ENCODE data around the gene PEX13.
"Not testable (repeated sequence)": the region's sequence is repeated elsewhere in the genome, so short reads cannot be mapped to it uniquely, and the experiment has no call there.

Gene PEX13

DNA sequence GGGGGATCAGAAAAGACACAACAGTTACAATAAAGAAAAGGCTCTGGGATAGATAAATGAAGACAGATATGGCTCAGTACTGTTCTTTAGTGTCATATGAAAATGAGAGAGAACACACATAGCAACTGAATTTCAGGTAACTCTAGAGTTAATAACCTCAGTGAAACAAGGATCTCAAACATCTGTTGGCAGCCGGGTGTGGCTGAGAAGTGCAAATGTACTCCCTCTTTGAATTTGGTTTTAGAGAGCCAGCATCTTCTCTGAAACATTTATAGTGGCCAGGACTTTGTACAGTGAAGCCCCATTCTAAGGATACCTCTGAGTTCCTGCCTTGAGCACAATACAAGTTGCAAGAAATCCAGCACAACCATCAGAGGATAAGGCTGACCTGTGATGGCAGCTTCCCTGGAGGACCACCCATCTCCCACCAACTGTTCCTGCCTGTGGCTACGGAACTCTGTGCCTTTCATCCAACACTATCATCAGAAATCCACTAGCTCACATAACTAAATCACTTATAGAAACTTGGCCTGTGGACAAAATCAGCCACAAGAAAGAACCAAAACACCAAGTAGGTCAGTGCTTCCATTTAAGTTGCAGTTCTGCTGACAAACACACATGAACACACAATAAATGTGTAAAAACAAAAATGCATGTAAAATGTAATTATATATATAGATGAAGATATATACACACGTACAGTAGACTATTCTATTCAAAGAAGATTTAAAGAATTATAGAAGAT lies 37.3 kb upstream of the PEX13 start:
- H3K36me3 ChIP-seq (ENCODE audit: insufficient read depth, low read length), result no peaks in the 10 kb centered on the region
- no peak overlapping the region for H3K4me3 ChIP-seq
- no peak for TF ChIP-seq FOXP2 (optimal IDR thresholded peaks at IDR 0.05; ENCODE audit: control extremely low read depth, extremely low read length, insufficient read depth)
- no peak for TF ChIP-seq EZH2 (IDR thresholded peaks at IDR 0.05)
- TF ChIP-seq POLR2AphosphoS5 (IDR thresholded peaks at IDR 0.05; ENCODE audit: borderline replicate concordance, low read depth, low read length), result no peak
- H3K9me3 ChIP-seq (ENCODE audit: low read depth, low read length), result no peaks in the 10 kb centered on the region
- H3K9ac ChIP-seq (ENCODE audit: insufficient read length), result no peak overlapping the region
- no peak overlapping the region for H3K27ac ChIP-seq
- DNase-seq (ENCODE audit: low read depth, low spot score), result no peak

DNA sequence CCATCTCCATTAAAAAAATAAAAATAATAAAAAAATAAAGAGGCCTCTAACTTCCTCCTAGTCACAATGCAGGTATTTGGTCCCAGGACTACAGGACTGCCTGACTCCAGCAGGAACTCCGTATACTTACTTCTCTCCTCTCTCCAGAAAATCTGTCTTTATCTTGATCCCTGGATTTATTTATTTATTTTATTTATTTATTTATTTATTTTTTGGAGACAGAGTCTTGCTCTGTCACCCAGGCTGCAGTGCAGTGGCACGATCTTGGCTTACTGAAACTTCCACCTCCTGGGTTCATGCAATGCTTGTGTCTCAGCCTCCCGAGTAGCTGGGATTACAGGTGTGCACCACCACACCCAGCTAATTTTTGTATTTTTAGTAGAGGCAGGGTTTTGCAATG lies 35.5 kb upstream of the PEX13 start:
- DNase-seq (ENCODE audit: low read depth, low spot score); H3K9ac ChIP-seq (ENCODE audit: insufficient read length); H3K4me3 ChIP-seq; H3K27ac ChIP-seq; H3K9me3 ChIP-seq (ENCODE audit: low read depth, low read length); H3K36me3 ChIP-seq (ENCODE audit: insufficient read depth, low read length): not testable (repeated sequence)

DNA sequence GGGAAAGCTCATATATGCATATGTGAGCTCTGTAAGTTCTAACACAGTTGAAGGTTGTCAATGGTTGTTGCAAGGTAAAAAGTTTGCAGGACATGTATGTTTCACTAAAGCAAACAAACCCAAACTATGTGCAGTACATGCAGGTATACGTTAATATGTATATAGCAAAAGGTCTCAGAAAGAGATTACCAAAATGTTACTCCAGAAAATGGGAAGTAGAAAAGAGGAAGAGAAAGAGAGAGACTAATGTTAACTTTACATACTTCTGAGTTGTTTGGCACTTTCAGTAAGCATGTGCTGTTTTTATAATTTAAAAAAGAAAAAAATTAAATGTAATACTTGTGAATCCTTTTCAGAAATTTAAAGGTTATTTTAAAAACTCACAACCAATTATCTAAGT lies 32.8 kb upstream of the PEX13 start:
- H3K9ac ChIP-seq (ENCODE audit: insufficient read length), result no peak overlapping the region
- no peak overlapping the region for H3K27ac ChIP-seq
- TF ChIP-seq EZH2 (IDR thresholded peaks at IDR 0.05), result no peak
- TF ChIP-seq FOXP2 (optimal IDR thresholded peaks at IDR 0.05; ENCODE audit: control extremely low read depth, extremely low read length, insufficient read depth), result no peak
- TF ChIP-seq POLR2AphosphoS5 (IDR thresholded peaks at IDR 0.05; ENCODE audit: borderline replicate concordance, low read depth, low read length), result no peak
- DNase-seq (ENCODE audit: low read depth, low spot score), result no peak
- H3K9me3 ChIP-seq (ENCODE audit: low read depth, low read length), result no peaks in the 10 kb centered on the region
- H3K36me3 ChIP-seq (ENCODE audit: insufficient read depth, low read length), result no peaks in the 10 kb centered on the region
- H3K4me3 ChIP-seq, result no peak overlapping the region

DNA sequence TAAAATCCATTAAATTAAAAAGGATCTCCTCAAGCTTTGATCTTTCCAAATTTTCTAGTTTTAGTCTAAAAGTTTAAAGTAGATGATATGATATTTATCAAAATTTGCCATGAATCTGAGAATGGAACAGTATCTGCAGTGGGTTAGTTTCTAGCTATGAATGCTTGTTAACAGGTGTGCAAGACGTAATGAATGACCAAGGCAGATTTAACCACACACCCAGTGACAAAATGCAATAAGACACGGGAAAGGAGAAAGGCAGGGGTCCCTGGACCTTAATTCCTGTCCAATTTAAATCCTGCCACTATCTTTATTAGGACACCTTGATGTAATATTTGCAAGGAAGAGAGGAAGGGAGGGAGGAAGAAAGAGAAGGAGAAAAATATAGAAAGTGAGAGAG lies 30.5 kb upstream of the PEX13 start:
- TF ChIP-seq POLR2AphosphoS5 (IDR thresholded peaks at IDR 0.05; ENCODE audit: borderline replicate concordance, low read depth, low read length) (no peak), FOXP2 (optimal IDR thresholded peaks at IDR 0.05; ENCODE audit: control extremely low read depth, extremely low read length, insufficient read depth) (no peak), EZH2 (IDR thresholded peaks at IDR 0.05) (no peak)
- Histone ChIP-seq H3K36me3 (ENCODE audit: insufficient read depth, low read length) (no peaks in the 10 kb centered on the region), H3K4me3 (no peak overlapping the region), H3K27ac (no peak overlapping the region), H3K9ac (ENCODE audit: insufficient read length) (no peak overlapping the region), H3K9me3 (ENCODE audit: low read depth, low read length) (no peaks in the 10 kb centered on the region)
- DNase-seq (ENCODE audit: low read depth, low spot score), result no peak

DNA sequence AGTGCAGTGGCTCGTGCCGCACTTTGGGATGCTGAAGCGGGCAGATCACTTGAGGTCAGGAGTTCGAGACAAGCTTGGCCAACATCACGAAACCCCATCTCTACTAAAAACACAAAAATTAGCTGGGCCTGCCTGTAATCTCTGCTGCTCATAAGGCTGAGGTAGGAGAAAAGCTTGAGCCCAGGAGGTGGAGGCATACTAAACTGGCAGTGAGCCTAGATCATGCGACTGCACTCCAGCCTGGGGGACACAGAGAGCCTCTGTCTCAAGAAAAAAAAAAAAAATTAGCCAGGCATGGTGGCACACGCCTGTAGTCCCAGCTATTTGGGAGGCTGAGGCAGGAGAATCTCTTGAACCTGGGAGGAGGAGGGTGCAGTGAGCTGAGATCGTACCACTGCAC lies 29.9 kb upstream of the PEX13 start:
- H3K27ac ChIP-seq; H3K9me3 ChIP-seq (ENCODE audit: low read depth, low read length); H3K9ac ChIP-seq (ENCODE audit: insufficient read length); H3K36me3 ChIP-seq (ENCODE audit: insufficient read depth, low read length); H3K4me3 ChIP-seq; DNase-seq (ENCODE audit: low read depth, low spot score): not testable (repeated sequence)

DNA sequence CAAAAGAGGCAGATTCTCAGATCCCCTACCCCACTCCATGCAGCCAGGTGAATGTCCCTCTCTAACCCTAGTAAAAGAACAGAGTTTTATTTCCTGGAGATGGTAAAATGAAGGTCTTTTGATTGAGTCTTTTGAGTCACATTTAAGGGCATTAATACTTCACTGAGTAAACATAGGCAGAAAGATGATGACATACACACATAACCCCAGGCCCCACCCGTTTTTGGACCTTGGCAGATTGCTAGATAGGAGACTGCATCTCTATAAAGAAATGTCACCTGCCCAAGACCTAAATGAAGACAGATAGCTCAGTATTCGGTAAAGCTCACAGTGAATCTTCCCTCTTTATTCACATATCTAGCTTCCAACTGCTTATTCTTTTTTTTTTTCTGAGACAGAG lies 28.3 kb upstream of the PEX13 start:
- TF ChIP-seq POLR2AphosphoS5 (IDR thresholded peaks at IDR 0.05; ENCODE audit: borderline replicate concordance, low read depth, low read length), result no peak
- no peak for TF ChIP-seq FOXP2 (optimal IDR thresholded peaks at IDR 0.05; ENCODE audit: control extremely low read depth, extremely low read length, insufficient read depth)
- TF ChIP-seq EZH2 (IDR thresholded peaks at IDR 0.05), result no peak
- Histone ChIP-seq H3K27ac (no peak overlapping the region), H3K4me3 (no peak overlapping the region), H3K9me3 (ENCODE audit: low read depth, low read length) (no peaks in the 10 kb centered on the region), H3K36me3 (ENCODE audit: insufficient read depth, low read length) (no peaks in the 10 kb centered on the region), H3K9ac (ENCODE audit: insufficient read length) (no peak overlapping the region)
- DNase-seq (ENCODE audit: low read depth, low spot score), result no peak

DNA sequence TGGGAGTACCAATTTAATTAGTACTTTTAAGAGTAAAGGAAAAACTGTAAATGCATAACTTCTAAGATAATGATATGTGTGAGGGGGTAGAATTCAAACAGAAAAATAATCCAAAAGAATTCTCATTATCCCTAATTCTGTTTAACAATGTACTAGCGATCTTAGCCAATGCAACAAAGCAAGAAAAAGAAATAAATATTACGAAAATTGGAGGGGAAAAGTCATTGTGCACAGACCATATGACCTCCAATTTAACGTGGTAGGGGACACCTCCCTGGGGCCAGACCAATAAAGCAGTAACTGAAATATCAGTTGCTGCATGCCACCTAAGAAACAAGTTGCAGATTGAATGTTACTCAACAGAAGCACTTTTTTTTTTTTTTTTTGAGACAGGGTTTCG lies 25.9 kb upstream of the PEX13 start:
- Histone ChIP-seq H3K4me3 (no peak overlapping the region), H3K27ac (no peak overlapping the region)

DNA sequence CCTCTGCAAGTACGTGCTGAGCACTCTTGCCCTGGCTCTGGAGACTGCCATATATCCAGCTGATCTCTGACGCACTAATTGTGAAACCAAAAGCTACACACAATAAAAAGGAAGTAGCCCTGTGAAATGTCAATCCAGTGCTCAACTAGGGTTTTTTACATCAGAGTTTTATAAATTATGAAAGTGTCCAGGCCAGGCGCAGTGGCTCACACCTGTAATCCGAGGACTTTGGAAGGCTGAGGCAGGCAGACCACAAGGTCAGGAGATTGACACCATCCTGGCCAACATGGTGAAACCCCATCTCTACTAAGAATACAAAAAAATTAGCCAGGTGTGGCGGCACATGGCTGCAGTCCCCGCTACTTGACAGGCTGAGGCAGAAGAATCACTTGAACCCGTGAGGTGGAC lies 24.5 kb upstream of the PEX13 start:
- no peak overlapping the region for H3K9ac ChIP-seq (ENCODE audit: insufficient read length)

More for the DNA sequence above, 25.9 kb upstream of the PEX13 start:
- no peaks in the 10 kb centered on the region for H3K36me3 ChIP-seq (ENCODE audit: insufficient read depth, low read length)
- H3K9me3 ChIP-seq (ENCODE audit: low read depth, low read length), result no peaks in the 10 kb centered on the region
- TF ChIP-seq FOXP2 (optimal IDR thresholded peaks at IDR 0.05; ENCODE audit: control extremely low read depth, extremely low read length, insufficient read depth) (no peak), EZH2 (IDR thresholded peaks at IDR 0.05) (no peak), POLR2AphosphoS5 (IDR thresholded peaks at IDR 0.05; ENCODE audit: borderline replicate concordance, low read depth, low read length) (no peak)
- DNase-seq (ENCODE audit: low read depth, low spot score), result no peak
- H3K9ac ChIP-seq (ENCODE audit: insufficient read length), result no peak overlapping the region

DNA sequence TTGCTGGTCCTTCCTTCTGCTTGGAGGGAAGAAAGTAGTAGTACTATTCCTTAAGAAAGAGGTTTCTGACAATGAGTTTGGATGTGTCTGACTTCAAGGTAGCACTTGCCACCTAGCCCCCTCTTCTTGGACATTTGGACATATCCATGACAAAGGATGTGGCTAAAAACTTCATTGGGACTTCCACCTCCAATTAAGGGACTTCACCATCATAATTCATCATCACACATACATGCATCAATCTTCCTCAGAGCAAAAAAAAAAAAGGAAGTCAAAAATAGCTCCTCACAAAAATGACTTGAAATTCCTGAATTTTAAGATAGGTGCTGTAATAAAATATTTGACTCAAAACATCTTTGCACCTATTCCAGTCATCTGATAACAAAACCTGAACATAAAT lies 23.4 kb upstream of the PEX13 start:
- DNase-seq (ENCODE audit: low read depth, low spot score), result no peak
- no peak overlapping the region for H3K9ac ChIP-seq (ENCODE audit: insufficient read length)
- TF ChIP-seq EZH2 (IDR thresholded peaks at IDR 0.05), result no peak
- TF ChIP-seq FOXP2 (optimal IDR thresholded peaks at IDR 0.05; ENCODE audit: control extremely low read depth, extremely low read length, insufficient read depth), result no peak
- no peak for TF ChIP-seq POLR2AphosphoS5 (IDR thresholded peaks at IDR 0.05; ENCODE audit: borderline replicate concordance, low read depth, low read length)

More for the DNA sequence above, 24.5 kb upstream of the PEX13 start:
- no peak for DNase-seq (ENCODE audit: low read depth, low spot score)
- Histone ChIP-seq H3K36me3 (ENCODE audit: insufficient read depth, low read length) (no peaks in the 10 kb centered on the region), H3K9me3 (ENCODE audit: low read depth, low read length) (no peaks in the 10 kb centered on the region), H3K27ac (no peak overlapping the region), H3K4me3 (no peak overlapping the region)
- TF ChIP-seq EZH2 (IDR thresholded peaks at IDR 0.05) (no peak), FOXP2 (optimal IDR thresholded peaks at IDR 0.05; ENCODE audit: control extremely low read depth, extremely low read length, insufficient read depth) (no peak), POLR2AphosphoS5 (IDR thresholded peaks at IDR 0.05; ENCODE audit: borderline replicate concordance, low read depth, low read length) (no peak)

More for the DNA sequence above, 23.4 kb upstream of the PEX13 start:
- Histone ChIP-seq H3K4me3 (no peak overlapping the region), H3K9me3 (ENCODE audit: low read depth, low read length) (no peaks in the 10 kb centered on the region), H3K36me3 (ENCODE audit: insufficient read depth, low read length) (no peaks in the 10 kb centered on the region), H3K27ac (no peak overlapping the region)
